Inflammatory macrophage (primary cell): Measurements from ENCODE around the gene NRDC.
A peak's percentile ranks its signal among the peaks of the same experiment; 100 is the strongest.
"Not testable (repeated sequence)": the region's sequence is repeated elsewhere in the genome, so short reads cannot be mapped to it uniquely, and the experiment has no call there.

Source experiments
- DNase-seq, 2 donors: peaks; one replicate each; pipeline ENCODE4 v3.0.0-alpha.2; 2020 to 2022
- total RNA-seq, 18 experiments: gene quantifications; one replicate each; lab custom pipeline; 2026; ENCODE audit warnings: mixed read lengths in 6 of 18, inconsistent platforms in 2 of 18; lab: John Stamatoyannopoulos, UW

NRDC gene
- 146 to 218 (median 195) reads per million in 18 experiments for total RNA-seq

- DNase-seq, result peak; percentile 100
These were observed at the start of gene NRDC for GRCh38 chr1:51878616-51879336. Gene NRDC (minus strand): TSS chr1:51878727. CDS start chr1:51878615, 112 bp downstream.

DNA sequence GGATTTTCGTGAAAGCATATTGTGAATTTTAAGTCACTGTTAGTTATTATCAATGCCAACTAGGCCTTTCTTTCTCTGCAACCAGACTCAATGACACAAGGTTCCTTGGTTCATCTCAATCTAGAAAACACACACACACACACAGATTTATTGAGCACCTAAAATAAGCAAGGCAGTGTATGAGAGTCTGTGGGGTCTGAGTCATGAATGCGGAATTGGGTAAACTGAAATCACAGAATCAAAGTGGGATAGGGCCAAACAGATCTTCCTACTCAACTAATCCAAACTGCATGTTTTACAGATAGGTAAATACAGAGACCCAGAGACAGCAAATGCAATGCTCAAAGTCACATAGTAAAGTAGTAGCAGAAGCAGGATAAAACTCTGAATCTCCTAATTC is 48.5 kb upstream of the NRDC start:
- no peak for DNase-seq

DNA sequence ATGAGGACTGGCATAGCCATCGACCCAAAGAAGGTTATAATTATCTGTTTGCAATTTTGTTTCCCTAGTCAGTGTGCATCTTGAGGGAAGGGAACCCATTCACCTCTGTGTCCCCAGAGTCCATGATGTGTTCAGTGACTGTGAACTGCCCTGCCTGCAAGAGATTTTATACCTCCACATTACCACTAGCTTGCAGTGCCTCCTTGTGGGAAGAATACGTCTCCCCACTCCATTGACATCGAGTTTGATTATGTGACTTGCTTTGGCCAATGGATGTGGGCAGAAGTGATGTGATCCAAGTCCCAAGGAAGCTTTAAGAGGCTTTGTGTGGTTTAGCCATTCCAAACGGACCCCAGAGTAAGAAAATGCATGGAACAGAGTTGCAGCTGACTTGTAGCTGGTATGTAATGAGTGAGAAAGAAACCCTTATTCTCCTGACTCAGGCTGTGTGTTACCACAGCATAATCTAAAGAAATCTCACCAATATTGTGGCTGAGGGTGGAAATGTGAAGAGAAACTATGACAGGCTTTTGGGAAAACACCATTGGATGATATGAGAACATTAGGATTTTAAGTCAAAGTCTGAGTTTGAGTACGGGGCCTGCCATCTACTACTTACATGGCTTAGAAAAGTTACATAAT is 47.8 kb upstream of the NRDC start:
- DNase-seq, result peak in 1 of 2 donors; percentile 6

GRCh38 chr1:51924455-51924854 is 45.9 kb upstream of the NRDC start:
- no peak for DNase-seq

- no peak for DNase-seq
These were observed 43.5 kb upstream of the NRDC start for GRCh38 chr1:51922040-51922439.

GRCh38 chr1:51920130-51920529 is 41.6 kb upstream of the NRDC start:
- no peak for DNase-seq

GRCh38 chr1:51919684-51920083 is 41.2 kb upstream of the NRDC start:
- no peak for DNase-seq

GRCh38 chr1:51916587-51917405 is 38.3 kb upstream of the NRDC start:
- no peak for DNase-seq

- DNase-seq, result no peak
These were observed 37.4 kb upstream of the NRDC start for GRCh38 chr1:51915951-51916350.

DNA sequence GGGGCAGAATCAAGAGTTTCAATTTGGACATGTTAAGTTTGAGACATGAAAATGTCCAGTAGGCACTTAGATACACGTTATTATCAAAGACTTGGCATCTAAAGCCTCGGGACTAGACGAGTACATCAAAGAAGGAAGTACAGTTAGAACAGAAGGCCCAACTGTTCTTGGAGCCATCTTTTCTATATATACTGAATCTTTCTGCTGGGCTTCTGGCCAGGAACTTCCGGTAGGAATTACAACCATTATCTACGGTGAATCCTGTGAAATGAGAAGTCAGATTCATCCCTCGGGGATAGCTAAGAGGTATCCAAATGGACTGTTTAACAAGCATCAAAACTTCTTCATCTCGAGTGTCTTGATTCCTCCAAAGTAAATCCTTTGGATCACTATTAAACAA is 34.4 kb upstream of the NRDC start:
- DNase-seq, result no peak

GRCh38 chr1:51910221-51911000 is 31.9 kb upstream of the NRDC start:
- DNase-seq, result no peak

DNA sequence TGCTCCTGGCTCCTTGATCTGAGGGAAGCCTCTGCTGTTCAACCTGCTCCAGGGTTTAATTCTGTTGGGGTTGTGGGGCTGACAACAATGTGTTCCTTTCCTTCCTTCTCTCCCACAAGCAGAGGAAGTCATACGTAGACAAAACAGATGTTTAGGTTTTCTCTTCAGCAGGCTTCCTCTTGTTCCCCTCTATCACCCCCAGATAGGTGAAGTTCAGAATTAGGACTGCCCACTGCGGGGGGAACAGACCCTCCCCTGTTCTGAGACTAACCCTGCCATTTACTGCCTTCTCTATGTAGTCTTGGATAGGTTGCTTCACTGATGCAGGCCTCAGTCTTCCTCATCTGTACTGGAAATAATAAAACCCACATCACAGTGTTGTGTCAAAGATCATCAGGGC is 30.0 kb upstream of the NRDC start:
- no peak for DNase-seq

DNA sequence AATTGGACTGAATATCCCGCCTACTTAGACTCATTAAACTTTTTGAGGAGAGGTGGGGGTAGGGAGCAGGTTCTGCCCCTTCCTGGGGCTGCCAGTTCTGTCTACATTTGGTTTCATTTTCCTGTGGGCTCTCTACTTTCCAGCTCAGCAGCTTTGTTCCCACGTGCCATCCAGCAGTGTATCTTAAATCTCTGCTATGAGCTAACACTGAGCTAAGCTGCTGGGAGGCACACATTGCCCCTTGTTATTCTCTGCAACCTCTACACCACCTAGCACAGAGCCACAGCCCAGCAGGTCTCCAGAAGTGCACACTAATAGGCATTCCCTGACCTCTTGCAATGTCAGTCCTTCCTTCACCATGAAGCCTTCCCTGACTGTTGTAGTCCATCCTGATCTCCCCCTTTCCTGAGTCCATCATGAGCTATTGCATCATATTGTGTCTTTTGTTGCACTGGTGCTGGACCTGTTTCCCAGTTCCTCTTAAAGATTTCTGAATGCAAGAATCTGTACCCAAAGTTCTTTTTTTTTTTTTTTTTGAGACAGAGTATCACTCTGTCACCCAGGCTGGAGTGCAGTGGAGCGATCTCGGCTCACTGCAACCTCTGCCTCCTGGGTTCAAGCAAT is 28.7 kb upstream of the NRDC start:
- no peak for DNase-seq

GRCh38 chr1:51906306-51907078 is 28.0 kb upstream of the NRDC start:
- DNase-seq, result no peak

GRCh38 chr1:51902456-51902855 is 23.9 kb upstream of the NRDC start:
- no peak for DNase-seq

GRCh38 chr1:51901151-51901550 is 22.6 kb upstream of the NRDC start:
- no peak for DNase-seq

GRCh38 chr1:51899022-51899421 is 20.5 kb upstream of the NRDC start:
- no peak for DNase-seq

DNA sequence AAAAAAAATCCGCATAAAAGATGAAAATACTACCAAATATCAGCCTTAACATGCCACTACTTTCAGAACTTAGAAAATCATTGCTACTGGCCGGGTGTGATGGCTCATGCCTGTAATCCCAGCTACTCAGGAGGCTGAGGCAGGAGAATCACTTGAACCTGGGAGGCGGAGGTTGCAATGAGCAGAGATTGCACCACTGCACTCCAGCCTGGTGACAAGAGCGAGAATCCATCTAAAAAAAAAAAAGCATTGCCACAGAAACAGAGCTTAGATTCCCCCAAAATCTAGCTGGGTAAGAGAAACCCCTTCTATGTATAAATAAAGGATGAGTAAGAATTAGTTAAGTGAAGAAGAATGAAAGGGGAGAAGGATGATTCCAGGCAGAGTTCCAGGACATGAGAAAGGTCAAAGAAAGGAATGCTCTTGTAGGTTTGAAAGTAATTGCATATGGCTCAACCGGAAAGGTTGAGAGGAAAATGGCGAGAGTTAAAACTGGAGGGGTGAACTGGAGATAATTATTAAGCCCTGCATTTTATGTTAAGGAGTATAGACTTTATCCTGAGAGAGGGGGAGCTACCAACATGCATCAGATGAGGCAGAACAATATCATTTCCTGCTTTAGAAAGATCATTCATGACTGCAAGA is 19.7 kb upstream of the NRDC start:
- no peak for DNase-seq

DNA sequence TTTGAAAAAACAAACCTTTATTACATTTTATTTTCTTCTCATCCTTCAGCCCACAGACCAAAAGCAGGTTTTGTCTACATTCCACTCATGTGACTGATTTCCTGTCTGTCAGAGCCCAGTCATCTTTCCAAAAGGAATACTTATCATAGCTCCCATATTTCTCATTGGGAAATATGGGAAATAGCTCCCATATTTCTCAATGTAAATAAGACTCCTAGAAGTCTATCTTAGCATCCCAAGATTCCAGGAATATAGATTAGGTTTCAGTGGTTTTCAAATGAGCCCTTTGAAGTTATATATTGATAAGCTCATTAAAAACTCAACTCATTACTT is 19.1 kb upstream of the NRDC start:
- no peak for DNase-seq

DNA sequence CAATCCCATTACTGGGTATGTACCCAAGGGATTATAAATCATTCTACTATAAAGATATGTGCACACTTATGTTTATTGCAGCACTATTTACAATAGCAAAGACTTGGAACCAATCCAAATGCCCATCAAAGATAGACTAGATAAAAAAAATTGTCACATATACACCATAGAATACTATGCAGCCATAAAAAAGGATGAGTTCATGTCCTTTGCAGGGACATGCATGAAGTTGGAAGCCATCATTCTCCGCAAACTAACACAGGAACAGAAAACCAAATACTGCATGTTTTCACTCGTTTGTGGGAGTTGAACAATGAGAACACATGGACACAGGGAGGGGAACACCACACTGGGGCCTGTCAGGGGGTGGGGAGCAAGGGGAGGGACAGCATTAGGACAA is 16.2 kb upstream of the NRDC start:
- DNase-seq, result not testable (repeated sequence)

DNA sequence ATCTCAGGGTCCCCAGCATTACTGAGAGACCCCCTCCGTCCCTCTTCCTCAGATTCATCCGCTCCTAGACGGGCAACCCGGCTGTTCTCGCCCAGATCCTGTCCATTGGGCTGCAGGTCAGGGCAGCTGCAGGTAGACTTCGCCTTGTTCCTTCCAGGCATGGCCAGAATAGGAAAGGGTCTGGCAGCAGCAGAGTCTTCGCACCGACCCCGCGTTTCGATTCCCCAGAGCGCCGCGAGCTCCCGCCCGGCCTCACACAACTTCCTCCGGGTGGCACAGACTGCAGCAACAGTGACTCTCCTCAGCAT is 265 bp downstream of the NRDC start:
- DNase-seq, result no peak
